Sciatic nerve (tissue), 2 donors: Measurements from ENCODE around the gene KCNJ12. TPM values are rescaled to one million over a fixed set of nuclear protein-coding genes. Genes with fewer than 3 reads are reported as not detected.
"Not testable (repeated sequence)": the region's sequence is repeated elsewhere in the genome, so short reads cannot be mapped to it uniquely, and the experiment has no call there.

Source experiments
- ATAC-seq: fragments of 200-7000 bp; cut with Tn5 transposase; one replicate; pipeline ENCODE4 v1.9.1; 2020; ENCODE audit warnings: mild to moderate bottlenecking, moderate library complexity
- DNase-seq: peaks from one replicate; pipeline ENCODE4 v3.0.0-alpha.2; 2020; ENCODE audit warnings: low spot score
- intact Hi-C: fragments of 100-400 bp; cut with DNase I; formaldehyde crosslinking; loops from one replicate; pipeline ENCODE4 v1.14.2; 2022
- total RNA-seq: library from RNA; stranded (reverse); fragmentation: NEBNext Ultra II Directional; extraction: Animal tissue kit (Norgen Biotek cat#: 25700); gene quantifications from one replicate; pipeline ENCODE4 v1.2.1, GENCODE V29; 2021
- donor health status: DM: no; HTN: no; CAD: no.
- donor health status: DM: no; HTN: no; CAD: no.

Gene KCNJ12
- total RNA-seq, 1 donor from 2014 or later = 1.0 TPM

- DNase-seq = peak; percentile 28
- intact Hi-C loops, ATAC-seq: not testable (repeated sequence)
Measured at GRCh38 chr17:21348081-21348925, 27.9 kb upstream of the KCNJ12 start.

GRCh38 chr17:21348926-21349261 is 27.3 kb upstream of the KCNJ12 start:
- intact Hi-C loops, DNase-seq, ATAC-seq: not testable (repeated sequence)

DNA sequence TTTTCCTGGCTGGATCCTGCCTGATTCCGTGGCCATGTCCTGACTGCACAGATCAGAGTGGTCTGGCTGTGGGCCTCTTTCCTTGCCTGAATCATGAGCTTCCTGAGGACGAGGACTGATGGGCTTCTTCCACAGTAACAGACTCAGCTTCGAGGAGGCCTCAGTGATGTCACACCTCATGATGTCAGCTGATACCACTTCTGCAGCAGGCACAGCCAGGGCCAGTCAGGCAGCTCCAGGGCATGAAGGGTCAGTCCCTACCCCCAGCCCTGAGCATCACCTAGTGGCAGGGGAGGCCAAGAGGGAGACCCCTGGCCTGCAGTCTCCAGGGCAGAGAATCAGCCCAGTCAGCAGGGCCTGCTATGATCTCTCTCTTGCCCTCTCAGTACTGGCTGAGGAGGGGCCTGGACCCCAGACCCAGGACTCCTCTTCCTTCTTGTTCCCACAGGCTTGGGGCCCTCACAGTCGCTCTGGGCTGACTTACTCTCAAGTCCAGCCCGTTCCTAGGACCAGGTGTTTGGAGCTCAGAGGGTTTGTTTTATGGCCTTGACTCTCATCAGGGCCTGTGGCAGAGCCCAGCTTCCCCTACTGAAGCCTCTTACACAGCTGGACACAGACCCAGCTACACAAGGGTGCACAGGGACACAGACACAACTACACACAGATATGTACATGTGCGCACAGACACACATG is 26.7 kb upstream of the KCNJ12 start:
- intact Hi-C loops, ATAC-seq, DNase-seq: not testable (repeated sequence)

DNA sequence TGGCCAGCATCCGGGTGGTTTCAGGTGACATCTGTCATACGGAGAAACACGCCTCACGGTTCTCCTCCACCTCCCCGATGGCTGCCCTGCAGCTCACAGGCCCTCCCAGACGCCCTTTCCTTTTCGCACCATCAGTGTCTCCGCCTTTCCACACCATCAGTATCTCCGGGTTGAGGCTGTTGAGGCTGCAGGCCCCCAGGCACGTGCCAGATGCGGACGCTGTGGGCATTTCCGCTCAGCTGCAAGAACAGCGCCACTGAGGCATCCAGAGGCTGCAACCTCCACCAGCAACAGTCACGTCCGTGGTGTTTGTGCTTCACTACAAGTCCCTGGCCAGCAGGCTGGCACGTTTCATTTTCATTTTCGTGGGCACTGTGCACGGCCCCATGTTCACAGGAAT is 25.7 kb upstream of the KCNJ12 start:
- ATAC-seq, intact Hi-C loops: not testable (repeated sequence)
- DNase-seq = peak; percentile 26

DNA sequence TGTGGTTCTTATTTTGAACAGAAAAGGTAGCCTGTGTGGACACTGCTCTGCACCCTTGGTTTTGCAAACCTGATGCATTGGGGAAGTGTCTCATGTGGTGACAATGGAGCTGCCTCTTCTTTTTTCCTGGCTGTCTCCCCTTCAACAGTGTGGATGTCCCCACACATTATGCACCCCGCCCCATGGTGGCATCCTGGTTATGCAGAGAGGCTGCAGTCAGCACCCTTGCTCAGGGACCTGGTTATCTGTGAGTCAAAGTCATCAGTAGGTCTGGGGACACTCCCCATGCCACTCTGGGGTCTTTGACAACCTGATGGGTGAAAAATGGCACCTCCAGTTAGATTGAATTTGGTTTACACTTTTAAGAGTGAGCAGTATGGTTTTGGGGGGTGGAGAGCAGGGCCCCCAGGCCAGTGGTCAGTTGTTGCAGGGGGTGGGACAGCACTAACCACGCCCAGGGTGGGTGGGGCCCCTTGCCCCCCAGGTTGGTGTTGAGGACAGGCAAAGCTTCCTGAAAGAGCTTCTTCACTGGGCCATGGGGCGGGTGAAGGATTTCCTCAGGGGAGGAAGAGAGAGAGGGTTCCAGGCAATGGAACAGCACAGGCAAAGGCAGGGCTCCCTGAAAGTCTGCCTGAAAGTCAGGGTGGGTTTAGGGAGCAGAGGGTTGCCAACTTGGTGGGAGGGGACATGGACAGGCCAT is 24.6 kb upstream of the KCNJ12 start:
- peak; percentile 42 for DNase-seq
- intact Hi-C loops = no loop called here
- ATAC-seq = no peak

GRCh38 chr17:21352221-21352980 is 23.8 kb upstream of the KCNJ12 start:
- peak; percentile 43 for DNase-seq
- intact Hi-C loops = no loop called here
- no peak for ATAC-seq

- DNase-seq = no peak
- ATAC-seq = no peak
- intact Hi-C loops = no loop called here
Measured at GRCh38 chr17:21352981-21353265, 23.2 kb upstream of the KCNJ12 start.

GRCh38 chr17:21353326-21354010 is 22.7 kb upstream of the KCNJ12 start:
- ATAC-seq (peak; percentile 75), DNase-seq (no peak)

DNA sequence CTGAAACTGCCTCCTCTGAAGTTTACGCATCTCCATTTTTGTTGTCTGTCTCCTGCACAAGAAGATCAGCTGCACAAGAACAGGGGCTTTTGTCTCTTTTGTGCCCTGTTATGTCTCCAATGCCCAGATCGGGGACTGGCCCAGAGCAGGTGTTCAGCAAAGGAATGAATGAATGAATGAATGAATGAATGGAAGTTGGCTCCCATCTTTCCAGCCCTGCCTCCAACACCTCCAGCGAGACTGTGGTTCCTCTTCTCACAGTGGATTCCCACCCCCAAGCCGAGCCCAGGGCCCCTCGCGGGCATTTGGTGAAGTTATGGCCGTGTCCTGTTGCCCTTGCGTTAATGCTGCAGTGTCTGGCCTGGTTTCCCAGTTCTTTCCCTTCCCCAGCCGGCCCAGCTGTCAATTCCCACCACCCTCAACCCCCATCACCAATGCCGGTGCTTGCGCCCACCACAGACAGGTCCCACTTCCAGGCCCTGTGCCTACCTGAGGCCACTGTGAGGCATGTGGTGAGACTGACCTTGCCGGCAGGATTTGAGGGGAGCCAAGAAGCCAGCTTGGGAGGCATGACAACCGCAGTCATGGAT is 21.3 kb upstream of the KCNJ12 start:
- intact Hi-C loops = no loop called here
- ATAC-seq (no peak), DNase-seq (no peak)

More at GRCh38 chr17:21353326-21354010, 22.7 kb upstream of the KCNJ12 start:
- intact Hi-C loops = no loop called here

DNA sequence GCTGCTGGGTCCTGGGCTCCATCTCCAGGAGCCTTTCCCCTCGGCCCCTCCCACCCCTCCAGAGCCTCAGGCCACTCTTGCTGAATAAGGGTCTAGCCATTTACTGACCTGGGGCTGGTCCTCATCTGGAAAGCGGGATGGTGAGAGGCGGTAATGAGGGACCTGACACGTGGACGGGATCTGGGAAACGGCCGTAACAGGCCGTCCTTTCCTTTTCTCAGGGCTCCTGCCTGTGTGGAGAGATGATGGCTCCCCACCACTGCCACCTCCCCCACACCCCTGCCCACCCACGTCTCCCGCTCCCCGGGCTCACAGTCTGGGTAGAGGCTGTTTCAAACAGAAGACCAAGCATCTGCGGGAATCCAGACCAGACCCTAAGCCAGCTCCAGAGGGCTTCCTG is 20.6 kb upstream of the KCNJ12 start:
- DNase-seq = no peak
- intact Hi-C loops = no loop called here
- no peak for ATAC-seq

DNA sequence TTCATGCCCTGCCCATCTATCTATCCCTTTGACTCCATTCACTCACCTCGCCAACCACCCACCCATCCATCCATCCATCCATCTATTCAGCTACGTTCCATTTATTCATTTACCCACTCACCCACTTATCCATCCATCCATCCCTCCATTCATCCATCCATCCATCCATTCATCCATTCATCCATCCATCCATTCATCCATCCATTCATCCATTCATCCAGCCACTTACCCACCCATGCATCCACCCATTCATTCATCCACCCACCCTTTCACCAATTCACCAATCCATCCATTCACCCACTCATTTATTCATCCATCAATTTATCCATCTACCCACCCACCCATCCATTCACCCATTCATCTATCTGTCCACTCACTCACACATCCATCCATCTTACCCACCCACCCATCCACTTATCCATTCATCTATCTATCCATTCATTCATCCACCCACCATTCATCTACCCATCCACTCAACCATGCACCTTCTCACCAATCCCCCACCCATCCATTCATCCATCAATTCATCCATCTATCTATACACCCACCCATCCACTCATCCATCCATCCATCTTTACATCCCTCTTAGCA is 19.5 kb upstream of the KCNJ12 start:
- intact Hi-C loops = no loop called here
- ATAC-seq = no peak
- DNase-seq = no peak

DNA sequence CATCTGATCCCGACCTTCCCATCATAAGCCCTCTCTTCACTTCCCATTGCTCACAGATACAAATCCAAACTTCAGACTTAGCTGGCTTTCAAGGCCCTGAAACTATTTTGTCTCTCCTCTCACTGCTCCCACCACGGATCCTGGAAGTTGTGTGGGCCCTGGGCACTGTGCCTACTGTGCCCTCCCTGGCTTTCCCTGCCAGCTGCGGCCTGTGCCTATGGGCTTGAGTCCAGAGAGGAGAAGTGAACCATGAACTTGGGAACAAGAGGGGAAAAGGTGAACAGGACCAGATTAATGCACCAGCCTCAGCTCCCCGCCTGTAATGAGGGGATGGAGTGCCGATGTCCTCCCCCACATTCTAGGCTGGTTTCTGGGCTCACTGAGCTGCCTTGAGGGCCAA is 18.9 kb upstream of the KCNJ12 start:
- no peak for ATAC-seq
- intact Hi-C loops = no loop called here

GRCh38 chr17:21357696-21358656 is 18.2 kb upstream of the KCNJ12 start:
- ATAC-seq (peak; percentile 34), DNase-seq (no peak)
- intact Hi-C loops = no loop called here

More for the DNA sequence above, 18.9 kb upstream of the KCNJ12 start:
- DNase-seq = no peak

GRCh38 chr17:21358682-21359482 is 17.3 kb upstream of the KCNJ12 start:
- intact Hi-C loops = no loop called here
- no peak for DNase-seq
- ATAC-seq = peak; percentile 73

GRCh38 chr17:21359483-21359840 is 16.7 kb upstream of the KCNJ12 start:
- intact Hi-C loops = no loop called here
- DNase-seq (no peak), ATAC-seq (no peak)

DNA sequence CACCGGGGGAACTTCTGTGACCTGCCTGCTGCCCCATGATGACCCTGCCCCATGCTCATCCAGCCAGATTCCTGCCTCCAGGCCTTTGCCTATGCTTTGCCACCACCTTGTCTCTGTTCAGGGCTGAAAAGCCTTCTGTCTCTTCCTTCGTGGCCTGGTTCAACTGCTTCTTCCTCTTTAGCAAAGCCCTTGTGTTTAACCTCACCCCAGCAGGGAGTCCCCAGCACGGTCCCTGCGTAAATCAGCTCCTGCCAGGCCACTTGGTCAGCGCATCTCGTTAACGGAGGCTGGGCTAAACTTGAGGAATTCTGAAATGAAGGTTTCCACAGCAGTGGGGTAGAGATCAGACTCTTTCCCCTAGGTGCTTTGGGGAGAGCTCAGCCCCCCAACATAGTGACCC is 16.1 kb upstream of the KCNJ12 start:
- intact Hi-C loops = no loop called here

More for the DNA sequence above, 16.1 kb upstream of the KCNJ12 start:
- ATAC-seq (no peak), DNase-seq (no peak)
